GM10248 (cell line): ENCODE data around the gene CSH2.

Experiments used
- CTCF ChIA-PET: fragments of 300-600 bp; sonication (Branson Sonifier 250); formaldehyde crosslinking; extraction: SDS; loops from one replicate; lab custom pipeline; 2021; ENCODE audit warnings: antibody characterized with exemption; lab: Yijun Ruan, JAX
- POLR2A ChIA-PET: fragments of 350-650 bp; sonication (Branson Sonifier 250); formaldehyde crosslinking; extraction: SDS; loops from one replicate; lab custom pipeline; 2020; ENCODE audit warnings: antibody characterized with exemption; lab: Yijun Ruan, JAX
- DNase-seq: peaks from one replicate; pipeline ENCODE4 v3.0.0; 2012; ENCODE audit errors: extremely low spot score
- TF ChIP-seq, protein P1 (sequence below): IDR thresholded peaks from 2 replicates; pipeline ENCODE4 v1.5.1; 2012; ENCODE audit warnings: mild to moderate bottlenecking, low read depth; ENCODE audit errors: extremely low read depth, missing control alignments, control extremely low read depth

Gene CSH2

GRCh38 chr17:63828936-63829335, 44.5 kb downstream of the CSH2 start:
- no peak for DNase-seq
- TF ChIP-seq, protein P1, sequence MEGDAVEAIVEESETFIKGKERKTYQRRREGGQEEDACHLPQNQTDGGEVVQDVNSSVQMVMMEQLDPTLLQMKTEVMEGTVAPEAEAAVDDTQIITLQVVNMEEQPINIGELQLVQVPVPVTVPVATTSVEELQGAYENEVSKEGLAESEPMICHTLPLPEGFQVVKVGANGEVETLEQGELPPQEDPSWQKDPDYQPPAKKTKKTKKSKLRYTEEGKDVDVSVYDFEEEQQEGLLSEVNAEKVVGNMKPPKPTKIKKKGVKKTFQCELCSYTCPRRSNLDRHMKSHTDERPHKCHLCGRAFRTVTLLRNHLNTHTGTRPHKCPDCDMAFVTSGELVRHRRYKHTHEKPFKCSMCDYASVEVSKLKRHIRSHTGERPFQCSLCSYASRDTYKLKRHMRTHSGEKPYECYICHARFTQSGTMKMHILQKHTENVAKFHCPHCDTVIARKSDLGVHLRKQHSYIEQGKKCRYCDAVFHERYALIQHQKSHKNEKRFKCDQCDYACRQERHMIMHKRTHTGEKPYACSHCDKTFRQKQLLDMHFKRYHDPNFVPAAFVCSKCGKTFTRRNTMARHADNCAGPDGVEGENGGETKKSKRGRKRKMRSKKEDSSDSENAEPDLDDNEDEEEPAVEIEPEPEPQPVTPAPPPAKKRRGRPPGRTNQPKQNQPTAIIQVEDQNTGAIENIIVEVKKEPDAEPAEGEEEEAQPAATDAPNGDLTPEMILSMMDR: no peak
- ChIA-PET POLR2A (interaction anchor here (1.3 to 1.5 kb wide), 3 partner anchors 12 to 55 kb away, joined by 4 to 6 read pairs (median 5); partner anchors contain the start of genes CCDC47 and DDX42), CTCF (interaction anchor here (1.1 to 3.8 kb wide), 10 partner anchors 8 to 154 kb away, joined by 3 to 15 read pairs (median 6); partner anchors contain the start of genes CCDC47, DDX42 and SMARCD2)

DNA sequence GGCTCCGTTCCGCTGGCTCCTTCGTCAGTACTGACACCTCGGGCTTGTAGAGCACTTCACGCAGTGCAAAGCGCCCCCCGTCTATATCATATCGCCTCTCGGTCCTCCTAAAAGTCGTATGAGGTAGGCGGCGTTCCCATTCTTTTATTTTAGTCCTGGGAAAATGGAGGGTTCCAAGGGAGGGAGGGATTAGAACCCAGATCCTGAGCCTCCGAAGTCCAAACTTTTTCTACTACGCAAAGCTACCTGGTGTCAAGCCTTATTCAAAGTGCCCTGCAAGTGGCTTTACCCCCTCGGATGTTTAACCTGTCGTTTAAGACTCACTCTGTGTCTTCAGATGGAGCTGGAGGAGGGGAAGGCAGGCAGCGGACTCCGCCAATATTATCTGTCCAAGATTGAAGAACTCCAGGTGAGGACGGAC, 45.7 kb downstream of the CSH2 start:
- CTCF ChIA-PET: interaction anchor here (0.8 to 3.8 kb wide), 11 partner anchors 9 to 153 kb away, joined by 3 to 15 read pairs (median 6); partner anchors contain the start of genes CCDC47, DDX42 and SMARCD2
- POLR2A ChIA-PET: interaction anchor here (1.5 kb wide), 1 partner anchor 54 kb away, joined by 4 read pairs; the partner anchor contains the start of genes CCDC47 and DDX42
- TF ChIP-seq, protein P1: no peak
- DNase-seq: no peak

DNA sequence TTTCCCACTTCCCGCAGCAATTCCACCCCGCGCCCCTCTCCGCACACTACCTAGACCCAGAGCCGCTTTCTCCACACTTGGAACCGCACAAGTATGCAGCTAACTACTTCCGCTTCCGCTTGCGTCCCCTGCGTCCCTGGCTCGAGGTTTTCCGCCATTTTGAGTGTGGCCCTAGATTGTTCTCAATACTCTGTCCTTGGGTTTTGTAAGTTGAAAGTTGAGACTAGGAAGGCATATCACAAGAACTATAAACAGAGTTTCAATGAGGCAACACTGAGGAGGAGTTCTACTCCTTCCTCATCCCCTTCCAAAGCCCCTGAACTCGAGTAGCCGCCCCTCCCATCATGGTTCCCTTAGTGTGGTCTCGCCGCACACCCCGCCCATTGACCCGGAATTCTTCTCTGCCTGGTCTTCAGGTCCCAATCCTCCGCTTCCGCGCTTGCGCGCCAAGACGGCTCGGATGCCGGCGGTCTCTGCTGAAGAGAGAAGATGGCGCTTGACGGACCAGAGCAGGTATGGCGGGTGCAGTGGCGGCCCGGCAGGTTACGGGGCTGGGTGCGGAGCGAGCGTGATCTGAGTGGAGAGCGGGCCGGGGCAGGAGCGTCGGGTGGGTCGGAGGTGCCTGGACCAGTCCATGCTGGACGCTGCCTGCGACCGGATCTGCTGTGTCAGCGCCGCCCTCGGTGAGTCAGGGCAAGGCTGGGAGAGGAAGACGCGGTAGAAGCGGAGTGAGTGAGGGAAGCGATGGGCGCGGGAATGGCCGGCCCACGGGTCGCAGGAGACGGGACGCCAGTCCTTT, 46.3 kb downstream of the CSH2 start, which contains the start of the genes FTSJ3 and PSMC5:
TSS of gene FTSJ3 (minus strand) at position 662 of the 799 bp plus-strand sequence. CDS start 761 bp downstream, outside the sequence.
TSS of gene PSMC5 (plus strand) at position 430 of the 799 bp plus-strand sequence. CDS start at position 490, 60 bp downstream.
- peak; percentile 93 for DNase-seq
- TF ChIP-seq, protein P1: peak; percentile 72
- ChIA-PET CTCF (interaction anchor here (1.0 to 2.8 kb wide), 5 partner anchors 8 to 21 kb away, joined by 4 to 12 read pairs (median 6); no protein-coding TSS in a partner anchor), POLR2A (interaction anchor here (0.7 to 1.5 kb wide), 3 partner anchors 12 to 53 kb away, joined by 3 to 5 read pairs (median 4); partner anchors contain the start of genes CCDC47 and DDX42)

DNA sequence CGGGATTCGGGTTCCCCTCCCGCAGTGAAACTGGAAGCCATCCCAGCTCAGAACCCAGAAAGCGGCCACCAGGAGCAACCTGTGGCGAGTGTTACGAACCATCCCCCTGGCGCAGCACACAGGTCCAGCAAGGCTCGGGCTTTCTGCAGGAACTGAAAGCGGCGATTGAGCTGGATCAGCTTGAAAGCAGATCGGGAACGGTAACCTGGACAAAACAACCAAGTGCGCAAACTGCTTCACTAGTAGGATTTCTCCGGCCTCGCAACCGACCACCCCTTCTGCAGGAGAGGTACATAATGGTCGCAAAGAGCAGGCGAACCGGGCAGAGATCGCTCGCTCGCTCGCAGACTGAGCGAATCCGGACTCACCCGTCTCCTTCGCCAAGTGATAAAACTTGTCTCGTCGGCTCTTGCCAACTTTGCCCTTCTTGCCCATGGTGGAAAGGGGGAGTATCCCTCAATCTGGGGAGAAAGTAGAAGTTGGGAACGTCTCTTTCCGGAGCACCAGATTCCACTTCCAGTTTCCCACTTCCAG, 46.9 kb downstream of the CSH2 start:
- TF ChIP-seq, protein P1: no peak
- CTCF ChIA-PET: interaction anchor here (0.8 to 1.1 kb wide), 4 partner anchors 9 to 93 kb away, joined by 3 to 5 read pairs (median 4); no protein-coding TSS in a partner anchor
- POLR2A ChIA-PET: interaction anchor here (0.7 to 1.4 kb wide), 2 partner anchors 13 to 17 kb away, joined by 3 to 5 read pairs; no protein-coding TSS in a partner anchor
- no peak for DNase-seq

GRCh38 chr17:63824362-63824761, 49.1 kb downstream of the CSH2 start:
- TF ChIP-seq, protein P1: no peak
- DNase-seq: no peak
- CTCF ChIA-PET: interaction anchor here (0.9 to 2.8 kb wide), 2 partner anchors 9 to 17 kb away, joined by 3 to 15 read pairs; no protein-coding TSS in a partner anchor
- POLR2A ChIA-PET: interaction anchor here (0.7 to 1.2 kb wide), 2 partner anchors 16 to 47 kb away, joined by 3 read pairs; no protein-coding TSS in a partner anchor
